NCI-H748 (cell line): ENCODE measurements around the gene HPCA.

Experiments
- DNase-seq: peaks from one replicate; lab custom pipeline; 2025; ENCODE audit not compliant: unreplicated experiment; lab: John Stamatoyannopoulos, UW

Gene HPCA

GRCh38 chr1:32886004-32886827 is at the start of gene HPCA:
Gene HPCA, plus strand, starts transcription at chr1:32886491. Its CDS starts 2,408 bp downstream, at chr1:32888899.
- DNase-seq: peak; percentile 51

DNA sequence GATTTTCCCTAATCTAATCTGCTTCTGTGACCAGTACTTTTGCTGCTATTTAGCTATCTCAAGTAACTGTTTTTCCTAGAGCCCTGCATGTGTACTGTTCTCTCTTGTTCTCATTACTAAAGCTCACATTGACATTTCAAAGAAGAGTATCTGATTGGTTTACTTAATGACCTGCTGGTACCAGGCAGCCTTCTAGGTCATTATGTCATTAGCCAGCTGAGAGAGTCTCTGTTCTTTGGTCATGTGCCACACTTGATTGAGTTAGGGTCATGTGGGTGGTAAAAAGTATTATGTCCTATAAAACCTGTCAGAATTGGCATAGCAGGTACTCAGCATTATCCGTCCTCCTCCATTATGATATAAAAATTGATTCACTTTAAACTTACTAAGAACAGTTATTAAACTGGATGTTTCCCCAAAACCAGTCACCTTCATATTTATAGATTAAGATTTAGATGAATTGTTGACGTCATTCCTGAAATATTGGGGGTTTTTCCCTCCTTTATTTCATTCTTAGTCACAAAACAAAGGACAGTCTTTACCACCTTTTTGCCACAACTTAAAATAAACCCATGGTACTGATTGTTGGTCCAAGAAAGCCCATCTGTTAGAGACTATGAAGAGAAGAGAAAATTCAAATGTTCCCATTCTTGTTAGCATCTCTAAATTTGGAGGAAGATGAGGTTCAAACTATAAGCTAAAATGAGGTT is 37.8 kb upstream of the HPCA start:
- no peak for DNase-seq

GRCh38 chr1:32855861-32856617 is 30.3 kb upstream of the HPCA start:
- no peak for DNase-seq

DNA sequence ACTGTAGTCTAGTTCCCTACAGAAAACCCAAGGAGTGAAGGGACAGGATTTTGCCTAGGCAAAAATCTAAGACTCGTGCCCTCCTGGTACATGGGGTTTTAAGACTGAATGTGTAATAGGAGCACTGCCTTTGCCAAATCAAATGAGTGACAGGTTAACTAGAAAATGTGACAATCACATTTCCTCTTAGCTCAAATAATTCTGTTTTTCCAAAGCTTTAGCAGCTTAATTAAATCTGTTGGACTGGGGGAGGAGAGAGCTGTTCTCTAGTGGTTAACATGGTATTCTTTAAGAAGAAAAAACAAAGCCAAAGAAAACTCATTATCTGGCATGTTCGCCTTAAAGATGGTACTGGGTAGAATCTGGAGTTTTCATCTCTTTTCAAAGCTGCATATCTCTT is 28.2 kb upstream of the HPCA start:
- no peak for DNase-seq

- DNase-seq: no peak
These were observed 27.5 kb upstream of the HPCA start for GRCh38 chr1:32858791-32859190.

DNA sequence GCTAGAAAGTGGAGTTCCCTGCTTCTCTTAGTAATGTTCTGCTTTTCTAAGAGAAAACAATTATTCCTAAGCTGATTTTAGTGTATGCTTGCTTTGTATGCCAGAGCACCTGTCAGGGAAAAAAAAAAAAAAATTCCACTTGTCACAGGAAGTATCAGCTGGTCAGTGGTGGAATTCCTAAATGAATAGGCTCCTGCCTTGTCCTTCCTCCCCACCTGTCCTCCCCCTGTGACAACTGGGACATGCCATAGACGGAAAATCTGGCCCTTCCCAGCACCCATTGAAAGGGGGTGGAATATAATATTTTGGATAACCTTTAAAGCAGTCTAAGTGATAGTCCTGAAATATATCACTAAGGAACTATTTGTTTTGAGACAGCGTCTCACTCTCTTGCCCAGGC is 26.4 kb upstream of the HPCA start:
- no peak for DNase-seq

GRCh38 chr1:32860566-32860965 is 25.7 kb upstream of the HPCA start:
- no peak for DNase-seq

DNA sequence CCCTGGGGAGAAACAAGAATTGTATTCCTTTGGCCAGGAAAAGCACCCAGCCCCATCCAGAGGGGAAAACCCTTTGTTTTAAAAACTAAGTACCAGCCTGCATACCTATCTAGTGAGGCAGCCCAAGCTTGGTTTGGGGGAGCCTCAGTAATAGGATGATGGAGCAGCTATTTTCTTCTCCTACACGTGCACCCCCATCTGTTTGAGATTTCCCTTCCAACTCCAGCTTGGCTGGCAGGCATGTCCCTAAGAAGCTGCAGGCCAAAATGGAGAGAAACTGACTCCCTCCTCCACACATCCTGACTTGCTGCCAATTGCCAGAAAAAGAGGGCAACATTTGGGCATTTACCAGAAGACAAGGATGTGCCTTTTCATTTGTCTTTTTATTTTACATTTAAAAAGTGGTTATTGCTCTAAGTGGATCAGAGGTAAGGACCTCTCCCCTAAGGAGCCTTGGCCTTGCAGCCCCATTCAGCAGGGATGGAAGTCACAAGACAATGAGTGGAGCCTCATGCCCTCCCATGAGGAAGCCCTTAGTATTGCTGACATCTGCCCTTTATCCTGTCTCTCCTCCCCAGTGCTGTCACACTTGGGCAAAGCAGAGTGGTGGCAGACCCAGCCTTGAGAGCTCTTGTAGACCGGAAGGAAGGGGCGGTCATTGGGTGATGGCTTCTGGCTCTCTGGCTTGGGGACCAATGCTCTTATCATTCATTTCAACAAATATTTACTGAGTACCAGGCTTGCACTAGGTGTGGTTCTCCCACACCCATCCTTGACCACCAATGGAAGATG is 24.2 kb upstream of the HPCA start:
- DNase-seq: no peak

- DNase-seq: no peak
These were observed 22.9 kb upstream of the HPCA start for GRCh38 chr1:32863218-32863880.

DNA sequence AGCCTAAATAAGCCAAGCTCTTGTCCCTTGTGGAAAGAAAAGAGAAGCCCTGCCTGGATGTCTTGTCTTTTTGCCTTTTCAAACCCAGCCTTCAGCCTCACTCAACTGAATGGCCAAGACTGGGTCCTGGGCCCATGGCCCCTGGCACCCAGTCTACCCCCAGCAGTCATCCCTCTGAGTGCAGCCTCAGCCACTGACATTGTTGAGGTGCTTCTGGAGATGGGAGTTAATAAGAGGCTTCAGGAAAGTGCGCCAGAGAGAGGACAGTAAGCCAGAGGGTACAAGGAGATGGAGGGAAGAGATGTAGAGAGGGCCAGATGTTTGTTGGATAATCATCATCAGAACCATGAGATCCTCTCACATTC is 22.4 kb upstream of the HPCA start:
- DNase-seq: no peak

GRCh38 chr1:32864375-32865019 is 21.8 kb upstream of the HPCA start:
- no peak for DNase-seq

DNA sequence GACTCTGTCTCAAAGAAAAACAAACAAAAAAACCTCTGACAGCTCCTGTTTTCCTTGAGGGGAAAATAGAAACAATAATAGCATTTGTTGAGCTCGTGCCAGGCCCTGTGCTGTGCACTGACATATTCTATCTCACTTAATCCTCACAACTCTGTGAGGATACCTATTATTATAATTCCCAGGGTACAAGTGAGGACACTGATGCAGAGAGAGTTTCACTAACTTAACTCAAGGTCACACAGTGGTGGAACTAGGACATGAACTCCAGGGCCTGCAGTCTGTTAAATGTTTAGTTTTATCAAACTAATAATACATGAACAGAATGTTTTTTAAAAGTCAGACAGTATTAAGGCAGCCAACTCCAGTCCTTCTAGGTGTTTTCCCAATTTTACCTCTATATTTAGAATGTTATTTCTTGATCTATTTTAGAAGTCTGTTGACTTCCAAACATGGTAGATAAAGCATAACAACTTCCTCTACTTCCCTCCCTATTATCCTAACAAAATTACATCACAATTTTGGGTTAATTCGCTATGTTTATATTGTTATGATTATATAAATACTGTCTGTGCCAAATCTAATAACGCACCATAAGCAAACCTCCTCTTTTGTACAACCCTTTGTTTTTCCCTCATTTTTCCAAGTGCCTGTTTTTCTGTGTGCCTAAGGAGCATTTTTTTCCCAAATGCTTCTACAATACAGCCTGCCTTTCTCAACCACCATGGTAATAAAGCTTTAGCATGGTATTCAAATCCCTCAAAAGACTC is 20.5 kb upstream of the HPCA start:
- no peak for DNase-seq

GRCh38 chr1:32867151-32867550 is 19.1 kb upstream of the HPCA start:
- DNase-seq: no peak

DNA sequence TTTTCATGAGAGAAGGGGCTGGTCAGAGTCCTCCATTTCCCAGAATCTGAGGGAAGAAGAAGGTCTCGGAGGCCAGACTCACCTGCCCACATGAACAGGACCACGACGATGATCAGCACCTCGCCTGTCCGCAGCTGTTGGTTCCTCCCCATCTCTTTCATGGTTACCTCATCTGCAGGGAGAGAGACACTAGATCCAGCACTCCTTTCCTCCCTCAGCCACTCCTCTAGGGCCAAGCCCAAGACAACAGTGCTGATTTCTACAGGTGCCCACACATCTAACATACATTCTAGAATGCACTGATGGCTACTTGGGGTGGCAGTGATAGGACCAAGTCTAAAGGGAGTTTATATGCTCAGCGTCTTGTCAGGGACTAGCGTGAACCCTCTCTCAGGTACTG is 18.6 kb upstream of the HPCA start:
- no peak for DNase-seq

GRCh38 chr1:32868085-32868484 is 18.2 kb upstream of the HPCA start:
- DNase-seq: no peak

GRCh38 chr1:32868806-32869455 is 17.4 kb upstream of the HPCA start:
- no peak for DNase-seq

- DNase-seq: no peak
These were observed 16.2 kb upstream of the HPCA start for GRCh38 chr1:32869923-32870614.
